ENCODE data around the gene CTXN3.

- TF ChIP-seq POLR2A (IDR thresholded peaks at IDR 0.05; ENCODE audit: low read depth, low read length) (no peak), CTCF (IDR thresholded peaks at IDR 0.05; ENCODE audit: extremely low read depth in 1 of 2, insufficient read depth in 1 of 2, low read depth in 1 of 2, low read length in 2 of 2) (no peak), EZH2 (IDR thresholded peaks at IDR 0.05; ENCODE audit: borderline replicate concordance, low read depth, low read length, severe bottlenecking) (no peak), GATA2 (IDR thresholded peaks at IDR 0.05; ENCODE audit: insufficient read depth, insufficient read length, low read depth, low read length) (no peak), POLR2AphosphoS5 (IDR thresholded peaks at IDR 0.05; ENCODE audit: insufficient read depth, low read depth, low read length) (no peak), JUN (IDR thresholded peaks at IDR 0.05; ENCODE audit: borderline replicate concordance, insufficient read depth, insufficient read length, low read depth) (no peak)
Observed at GRCh38 chr5:127673117-127673800, 24.4 kb downstream of the CTXN3 start.
